Measurements from ENCODE around the gene TLK2.
"Not testable (repeated sequence)": the region's sequence is repeated elsewhere in the genome, so short reads cannot be mapped to it uniquely, and the experiment has no call there.

TLK2 gene

DNA sequence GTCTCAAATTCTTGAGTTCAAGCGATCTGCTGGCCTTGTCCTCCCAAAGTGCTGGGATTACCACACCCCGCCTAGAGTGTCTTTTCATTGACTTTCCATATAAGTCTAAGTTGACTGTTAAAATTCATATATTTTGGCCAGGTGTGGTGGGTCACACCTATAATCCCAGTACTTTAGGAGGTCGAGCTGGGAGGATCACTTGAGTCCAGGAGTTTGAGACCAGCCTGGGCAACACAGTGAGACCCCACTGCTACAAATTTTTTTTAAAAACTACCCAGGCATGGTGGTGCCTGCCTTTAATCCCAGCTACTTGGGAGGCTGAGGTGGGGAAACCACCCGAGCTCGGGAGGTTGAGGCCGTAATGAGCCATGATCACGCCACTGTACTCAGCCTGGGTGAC, 127.0 kb downstream of the TLK2 start:
- DNase-seq: no peak

DNA sequence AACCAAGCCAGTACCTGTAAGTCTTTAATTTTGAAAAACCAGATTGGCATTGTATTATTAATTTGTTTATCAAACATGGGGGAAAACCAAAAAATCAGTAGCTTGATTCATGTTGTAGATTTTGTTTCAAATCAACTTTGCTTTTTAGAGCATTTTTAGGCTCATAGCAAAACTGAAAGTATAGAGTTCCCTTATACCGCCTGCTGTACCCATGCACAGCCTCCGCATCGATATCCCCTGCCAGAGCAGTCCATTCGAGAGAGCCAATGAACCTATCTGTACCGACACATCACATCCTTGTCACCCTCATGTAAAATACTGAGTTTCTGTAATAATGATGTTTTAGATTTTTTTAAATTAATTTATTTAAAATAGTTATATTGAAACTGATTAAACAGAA, 132.7 kb downstream of the TLK2 start:
- no peak for DNase-seq

DNA sequence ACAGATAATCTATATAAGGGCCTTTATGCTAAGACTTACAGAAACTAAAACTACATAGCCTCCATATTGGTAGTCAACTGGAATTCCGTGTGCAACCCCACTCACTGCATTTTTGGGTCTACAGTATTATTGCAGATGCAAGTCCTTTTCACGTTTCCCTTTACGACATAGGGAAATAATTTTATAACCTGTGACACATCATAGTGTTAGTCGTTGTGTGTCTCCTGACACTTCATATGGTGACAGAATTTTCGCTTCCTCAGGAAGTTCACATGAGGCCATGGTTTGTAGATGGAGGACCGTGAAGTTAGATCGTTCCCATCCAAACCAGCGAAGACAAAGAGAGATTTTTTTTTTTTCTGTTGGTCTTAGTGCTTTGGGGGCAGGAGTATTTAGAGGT, 133.1 kb downstream of the TLK2 start:
- DNase-seq: no peak

DNA sequence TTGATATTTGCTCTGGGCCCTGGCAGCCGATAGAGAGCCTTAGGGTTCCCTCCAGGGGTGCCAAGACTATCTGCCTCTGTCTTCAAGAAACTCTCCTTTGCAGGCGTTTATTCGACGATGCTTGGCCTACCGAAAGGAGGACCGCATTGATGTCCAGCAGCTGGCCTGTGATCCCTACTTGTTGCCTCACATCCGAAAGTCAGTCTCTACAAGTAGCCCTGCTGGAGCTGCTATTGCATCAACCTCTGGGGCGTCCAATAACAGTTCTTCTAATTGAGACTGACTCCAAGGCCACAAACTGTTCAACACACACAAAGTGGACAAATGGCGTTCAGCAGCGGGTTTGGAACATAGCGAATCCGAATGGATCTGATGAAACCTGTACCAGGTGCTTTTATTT, 133.7 kb downstream of the TLK2 start:
- DNase-seq: not testable (repeated sequence)

DNA sequence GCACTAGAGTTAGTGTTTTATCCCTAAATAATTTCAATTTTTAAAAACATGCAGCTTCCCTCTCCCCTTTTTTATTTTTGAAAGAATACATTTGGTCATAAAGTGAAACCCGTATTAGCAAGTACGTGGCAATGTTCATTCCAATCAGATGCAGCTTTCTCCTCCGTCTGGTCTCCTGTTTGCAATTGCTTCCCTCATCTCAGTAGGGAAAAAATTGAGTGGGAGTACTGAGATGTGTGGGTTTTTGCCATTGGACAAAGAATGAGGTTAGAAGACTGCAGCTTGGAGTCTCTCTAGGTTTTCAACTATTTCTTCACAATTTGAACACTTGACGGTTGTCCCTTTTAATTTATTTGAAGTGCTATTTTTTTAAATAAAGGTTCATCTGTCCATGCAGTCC, 134.5 kb downstream of the TLK2 start:
- DNase-seq: not testable (repeated sequence)

DNA sequence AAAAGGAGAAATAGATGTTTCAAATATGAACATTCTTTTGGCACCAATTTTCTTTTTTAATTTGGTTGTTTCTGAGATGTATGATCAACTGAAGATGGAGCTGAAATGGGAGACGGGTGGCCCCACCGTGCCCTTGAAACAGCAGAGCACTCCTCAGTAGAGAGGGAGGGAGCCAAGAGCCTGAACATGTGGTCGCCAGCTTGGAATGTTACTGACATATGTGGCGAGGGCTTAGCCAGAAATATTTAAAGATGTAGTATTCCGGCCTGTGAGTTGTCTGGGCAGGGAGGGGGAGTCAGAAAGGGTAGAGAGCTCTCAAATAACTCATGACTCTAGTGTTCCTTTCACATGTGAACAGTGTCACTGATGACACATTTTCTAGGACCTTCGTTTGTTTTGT, 135.5 kb downstream of the TLK2 start:
- DNase-seq: no peak

DNA sequence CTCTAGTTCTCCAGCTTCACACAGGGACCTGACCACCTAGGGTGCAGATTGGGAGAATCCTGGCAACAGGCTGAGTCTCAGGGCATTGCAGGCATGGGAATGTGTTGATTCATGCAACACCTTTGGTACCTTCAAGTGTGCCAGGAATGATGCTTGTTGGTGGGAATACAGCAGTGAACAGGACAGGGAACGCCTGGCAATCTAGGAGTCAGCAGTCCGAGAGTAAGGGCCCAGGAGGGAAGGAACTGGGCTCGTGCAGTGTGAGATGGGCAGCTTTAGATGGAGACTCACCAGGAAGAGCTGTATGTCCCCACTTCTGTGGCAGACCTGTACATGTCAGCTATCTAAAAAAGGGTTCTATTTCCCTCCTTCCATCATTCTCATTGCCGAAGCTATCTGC, 136.9 kb downstream of the TLK2 start:
- DNase-seq: no peak

DNA sequence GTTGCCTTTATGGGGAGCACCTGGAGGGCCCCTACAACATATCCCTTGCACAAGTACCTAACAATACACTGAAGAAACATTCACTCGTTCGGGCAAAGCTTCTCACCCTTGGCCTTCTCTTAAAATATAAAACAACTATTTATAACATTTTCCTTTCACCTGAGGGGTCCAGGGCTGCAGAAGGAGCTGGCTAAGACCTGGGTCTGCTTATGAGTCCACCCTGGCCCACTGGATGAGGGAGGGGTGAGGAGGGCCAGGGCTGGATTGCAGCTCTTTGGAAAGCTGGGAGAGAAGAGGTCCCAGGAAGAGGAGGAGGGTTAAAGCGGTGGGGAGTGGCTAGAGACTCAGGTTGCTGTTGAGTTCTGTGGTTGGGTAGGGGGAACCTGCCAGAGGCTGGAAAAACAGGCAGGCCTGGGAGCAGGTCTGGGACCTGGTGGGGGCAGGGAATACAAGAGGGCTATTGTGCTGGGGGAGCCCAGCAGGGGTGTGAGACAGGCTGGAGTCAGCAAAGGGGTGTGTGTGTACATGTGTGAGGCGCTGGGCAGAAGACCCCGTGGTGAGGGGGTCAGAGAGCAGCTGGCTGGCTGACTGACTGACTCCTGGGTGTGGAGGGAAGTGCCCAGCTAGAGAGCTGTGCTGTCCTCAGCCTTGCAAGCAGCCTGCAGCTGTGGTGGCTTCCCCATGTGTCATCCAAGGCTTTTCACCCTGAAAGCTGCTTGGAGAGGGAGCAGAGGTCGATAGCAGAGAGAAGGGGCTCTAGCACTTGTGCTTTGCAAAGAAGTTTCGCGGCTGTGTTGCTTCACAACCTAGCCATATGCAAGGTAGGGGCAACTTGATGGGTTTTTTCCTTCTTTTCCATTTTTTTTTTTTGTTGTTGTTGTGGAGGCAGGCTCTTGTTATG, 138.6 kb downstream of the TLK2 start:
- DNase-seq: no peak

DNA sequence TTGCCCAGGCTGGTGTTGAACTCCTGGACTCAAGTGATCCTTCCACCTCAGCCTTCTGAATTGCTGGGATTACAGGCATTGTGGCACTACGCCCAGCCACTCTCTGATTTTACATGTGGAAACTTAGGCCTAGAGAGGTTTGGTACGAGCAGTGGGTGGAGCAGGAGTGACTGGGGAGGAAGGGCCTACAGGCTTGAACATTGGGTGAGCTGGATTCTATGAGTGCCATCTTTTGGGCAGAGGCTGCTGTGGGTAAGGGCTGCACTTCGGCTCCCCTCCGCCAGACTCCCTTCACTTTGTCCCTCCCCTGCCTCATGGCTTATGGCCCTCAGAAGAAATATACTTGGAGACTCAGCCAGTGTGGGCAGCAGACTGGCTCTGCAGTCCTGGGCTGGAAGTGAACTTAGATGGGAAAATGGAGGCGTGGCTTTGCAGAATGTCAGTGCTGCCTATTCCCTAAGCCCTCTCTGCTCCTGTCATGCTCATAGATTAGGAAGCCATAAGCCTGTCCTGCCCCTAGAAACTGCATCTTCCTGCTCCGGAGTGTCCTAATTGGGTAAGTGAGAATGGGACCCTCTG, 139.4 kb downstream of the TLK2 start:
- DNase-seq: no peak

DNA sequence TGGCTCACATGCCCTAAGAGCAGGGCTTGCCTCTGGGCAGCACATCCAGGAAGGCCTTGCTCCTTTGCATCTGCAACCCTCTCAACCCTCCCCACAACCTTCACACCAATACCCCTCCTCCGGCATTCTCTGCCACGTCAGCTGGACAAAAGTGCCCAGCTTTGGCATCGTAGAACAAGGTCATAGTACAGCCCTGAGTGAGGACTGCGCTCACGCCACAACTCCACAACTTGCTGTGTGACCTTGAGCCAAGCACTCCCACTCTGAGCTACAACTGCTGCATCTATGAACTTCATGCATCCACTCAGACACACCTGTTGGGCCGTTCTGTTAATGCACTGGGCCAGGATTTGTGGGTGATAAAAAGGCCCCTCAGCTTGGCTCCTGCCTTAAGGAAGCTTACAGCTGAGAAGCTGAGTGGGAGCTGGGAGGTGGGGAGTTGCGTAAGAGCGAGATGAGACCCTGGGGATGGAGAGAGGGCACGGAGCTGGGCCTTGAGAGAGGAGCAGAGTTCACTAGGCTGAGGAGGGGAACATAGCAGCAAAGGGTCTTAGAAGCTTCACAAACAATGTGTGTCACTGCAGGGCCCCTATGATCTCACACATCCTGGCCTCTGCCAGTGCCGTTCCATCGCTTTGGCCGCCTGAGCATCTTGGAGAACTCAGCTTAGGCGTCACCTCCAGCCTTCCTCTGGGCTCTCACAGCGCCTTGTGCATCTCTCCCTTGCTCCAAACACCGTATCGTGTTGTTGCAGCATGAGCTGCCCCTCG, 140.2 kb downstream of the TLK2 start:
- no peak for DNase-seq

DNA sequence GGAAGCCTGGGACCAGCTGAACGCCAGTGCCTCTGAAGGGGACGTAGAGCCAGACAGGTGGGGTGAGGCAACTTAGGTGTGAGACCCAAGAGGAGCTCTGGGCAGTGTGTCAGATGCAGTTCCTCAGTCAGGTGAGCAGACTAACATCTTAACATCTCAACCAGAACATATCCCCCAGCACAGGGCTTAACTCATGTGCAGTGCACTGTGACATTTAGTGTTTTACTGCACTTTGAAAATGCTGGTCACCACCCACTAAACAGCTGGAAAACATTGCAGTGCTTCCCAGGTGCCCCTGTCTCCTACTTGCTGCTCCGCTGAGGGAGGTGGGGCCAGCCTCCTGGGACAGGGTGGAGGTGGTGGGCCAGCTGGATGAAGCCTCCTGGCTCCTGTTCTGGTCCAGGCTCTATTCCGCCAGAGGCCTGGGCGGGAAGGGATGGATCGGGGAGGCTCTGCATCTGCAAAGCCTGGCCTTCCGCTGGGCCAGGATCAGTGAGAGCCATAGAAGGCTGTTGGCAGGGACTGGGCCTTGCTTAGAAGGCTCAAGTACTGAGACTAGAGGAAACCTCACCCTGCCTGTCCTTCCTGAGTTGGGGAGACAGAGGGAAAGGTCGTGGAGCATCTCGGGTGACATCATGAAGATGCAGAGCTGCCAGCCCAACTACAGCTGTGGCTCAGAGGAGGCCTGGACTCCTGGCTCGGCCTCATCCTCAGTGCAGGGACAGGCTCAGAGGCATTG, 141.0 kb downstream of the TLK2 start:
- no peak for DNase-seq

DNA sequence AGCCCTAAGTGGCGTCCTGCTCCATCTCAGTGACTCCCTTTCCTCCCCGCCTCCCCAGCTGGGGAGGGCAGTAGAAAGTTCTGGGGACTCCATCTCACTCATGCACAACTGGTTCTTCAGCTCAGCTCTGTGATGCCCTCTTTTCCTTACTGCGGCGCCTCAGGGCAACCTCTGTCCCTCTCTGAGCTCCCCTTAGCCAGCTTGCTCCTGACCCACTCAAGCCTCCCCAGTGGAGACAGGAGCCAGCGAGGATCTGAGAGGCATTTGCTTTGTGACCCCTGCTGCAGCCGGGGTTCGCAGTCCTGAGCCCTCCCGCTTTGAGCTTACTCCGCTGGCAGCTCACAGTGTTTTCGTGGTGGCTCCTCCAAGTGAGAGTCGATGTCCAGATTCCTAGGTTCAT, 142.6 kb downstream of the TLK2 start:
- no peak for DNase-seq

DNA sequence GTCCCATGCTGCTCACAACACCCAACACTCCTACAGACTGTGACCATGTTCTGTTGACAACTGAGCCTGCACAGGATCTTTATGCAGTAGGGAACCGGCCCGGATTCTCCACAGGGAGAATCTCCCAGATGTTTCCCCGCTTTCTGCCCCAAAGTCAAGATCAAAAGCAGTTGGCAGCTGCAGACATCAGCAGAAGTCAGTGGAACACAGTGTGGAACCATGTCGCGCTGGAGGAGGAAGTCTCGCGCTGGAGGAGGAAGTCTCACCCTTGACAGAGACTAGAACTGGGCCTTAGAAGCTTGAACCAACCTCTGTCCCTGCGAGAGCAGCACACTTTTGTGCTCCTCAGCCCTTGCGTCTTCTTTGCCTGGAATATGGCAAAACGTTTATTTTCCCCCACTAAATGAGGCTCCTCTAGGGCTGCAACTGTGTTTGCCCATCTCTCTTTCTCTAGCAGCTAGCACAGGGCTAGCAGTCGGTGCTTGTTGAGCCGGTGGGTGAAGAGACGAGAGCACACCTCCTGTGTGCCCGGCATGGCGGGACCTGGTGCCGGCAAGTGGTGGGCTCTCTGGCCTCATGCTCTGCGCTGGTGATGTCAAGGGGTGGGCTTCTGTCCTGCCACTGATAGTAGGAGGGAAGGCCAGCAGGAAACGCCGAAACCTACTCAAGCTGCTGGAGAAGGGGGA, 146.7 kb downstream of the TLK2 start:
- DNase-seq: no peak

DNA sequence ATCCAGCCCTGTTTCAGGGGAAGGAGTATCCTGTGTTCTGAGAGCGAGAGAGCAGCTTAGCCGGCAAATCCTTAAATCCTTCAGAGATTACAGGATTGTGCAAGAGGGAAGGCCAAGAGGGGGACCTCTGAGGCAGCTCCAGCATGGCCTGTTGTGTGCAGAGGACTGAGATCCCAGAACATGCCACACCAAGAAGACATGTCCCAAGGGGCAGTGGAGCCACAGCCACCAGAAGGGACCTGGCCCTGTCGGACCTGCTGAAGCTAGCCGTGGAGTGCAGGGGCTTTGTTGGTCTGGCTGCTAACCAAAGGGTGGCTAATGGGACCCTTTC, 147.2 kb downstream of the TLK2 start:
- no peak for DNase-seq

DNA sequence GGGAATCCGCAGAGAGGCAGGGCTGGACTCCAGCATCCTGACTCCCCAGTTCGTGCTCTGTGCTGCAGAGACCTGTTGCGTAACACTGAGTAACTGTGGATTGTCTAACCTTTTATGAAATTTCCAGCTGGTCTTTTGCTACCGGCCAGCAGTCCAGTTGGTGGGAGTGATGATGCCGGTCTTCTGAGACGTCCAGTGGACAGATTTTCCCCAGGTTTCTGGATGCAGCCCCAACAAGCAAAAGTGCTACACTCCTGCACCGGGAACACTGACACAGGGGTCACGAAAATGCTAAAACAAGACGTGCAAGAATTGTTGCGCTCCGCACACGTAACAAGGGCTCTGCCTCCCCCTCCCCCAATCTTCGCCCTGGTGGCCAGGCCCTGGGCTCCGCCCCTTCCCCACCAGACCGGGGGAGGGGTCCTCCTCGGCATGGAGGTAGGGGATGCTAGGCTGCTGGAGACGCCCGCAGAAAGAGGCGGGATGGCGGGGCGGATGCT, 148.1 kb downstream of the TLK2 start:
- no peak for DNase-seq

DNA sequence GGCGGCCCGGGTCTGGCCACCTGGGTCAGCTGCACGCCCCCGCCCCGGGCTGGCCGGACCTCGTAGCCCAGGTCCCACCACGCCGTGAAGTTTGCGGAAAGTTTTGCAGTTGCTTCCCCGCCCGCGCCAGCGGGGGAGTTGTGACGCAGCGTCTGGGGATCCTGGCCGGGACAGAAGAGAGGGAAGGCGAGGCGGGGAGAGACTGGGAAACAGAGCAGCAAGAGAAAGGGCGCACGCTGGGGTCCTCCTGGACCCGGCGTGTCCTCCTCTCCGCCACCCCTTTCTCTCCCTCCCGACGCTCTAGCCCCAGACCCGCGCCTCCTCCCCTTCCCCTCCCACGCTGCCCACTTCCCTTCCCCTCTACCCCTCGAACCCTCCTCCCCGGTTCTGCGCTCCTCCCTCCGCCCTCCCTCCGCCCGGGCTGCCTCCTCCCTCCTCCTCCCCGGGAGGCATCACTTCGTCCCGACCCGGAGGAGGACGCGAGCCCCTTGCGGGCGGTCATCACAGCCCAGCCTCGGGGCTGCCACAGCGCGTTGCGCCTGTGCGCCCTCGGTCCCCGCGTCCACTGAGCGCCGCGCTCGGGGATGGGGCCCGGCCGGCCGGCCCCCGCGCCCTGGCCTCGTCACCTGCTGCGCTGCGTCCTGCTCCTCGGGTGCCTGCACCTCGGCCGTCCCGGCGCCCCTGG, 148.7 kb downstream of the TLK2 start, which contains the start of gene MRC2:
TSS of gene MRC2 (plus strand) at position 452 of the 685 bp plus-strand sequence. CDS start at position 585, 133 bp downstream.
- DNase-seq: peak; percentile 28

DNA sequence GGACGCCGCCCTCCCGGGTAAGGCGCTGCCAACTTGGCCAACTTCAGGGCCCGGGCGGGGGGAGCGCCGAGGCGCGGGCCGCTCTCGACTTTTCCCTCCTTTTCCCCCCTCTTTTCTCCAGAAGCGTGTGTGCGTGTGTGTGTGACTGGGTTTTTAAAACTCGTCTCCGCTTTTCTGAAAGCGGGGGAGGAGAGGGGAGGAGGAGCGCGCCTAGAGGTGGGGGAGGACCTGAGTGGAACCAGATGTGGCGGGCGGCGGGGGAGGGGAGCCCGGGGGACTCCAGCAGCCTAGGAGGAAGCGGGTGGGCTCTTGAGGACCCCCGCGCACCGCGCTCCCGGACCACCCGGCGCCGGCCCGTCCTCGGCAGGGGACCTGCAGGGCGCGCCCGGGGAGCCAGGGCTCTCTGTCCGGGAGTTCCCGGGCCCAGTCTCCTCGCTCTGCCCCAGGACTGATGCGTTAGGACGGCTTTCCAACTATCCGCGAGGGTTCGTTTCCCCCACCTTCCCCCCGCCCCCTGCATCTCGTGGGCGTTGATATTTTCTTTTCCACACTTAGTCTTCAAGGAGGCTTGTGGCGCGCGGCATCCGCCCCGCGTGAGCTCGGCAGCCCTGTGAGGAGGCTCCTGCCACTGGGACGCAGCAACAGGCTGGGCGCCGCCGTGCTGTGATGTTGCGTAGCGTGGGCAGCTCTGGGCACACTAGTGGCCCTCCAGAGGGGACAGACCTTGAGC, 149.4 kb downstream of the TLK2 start:
- no peak for DNase-seq

DNA sequence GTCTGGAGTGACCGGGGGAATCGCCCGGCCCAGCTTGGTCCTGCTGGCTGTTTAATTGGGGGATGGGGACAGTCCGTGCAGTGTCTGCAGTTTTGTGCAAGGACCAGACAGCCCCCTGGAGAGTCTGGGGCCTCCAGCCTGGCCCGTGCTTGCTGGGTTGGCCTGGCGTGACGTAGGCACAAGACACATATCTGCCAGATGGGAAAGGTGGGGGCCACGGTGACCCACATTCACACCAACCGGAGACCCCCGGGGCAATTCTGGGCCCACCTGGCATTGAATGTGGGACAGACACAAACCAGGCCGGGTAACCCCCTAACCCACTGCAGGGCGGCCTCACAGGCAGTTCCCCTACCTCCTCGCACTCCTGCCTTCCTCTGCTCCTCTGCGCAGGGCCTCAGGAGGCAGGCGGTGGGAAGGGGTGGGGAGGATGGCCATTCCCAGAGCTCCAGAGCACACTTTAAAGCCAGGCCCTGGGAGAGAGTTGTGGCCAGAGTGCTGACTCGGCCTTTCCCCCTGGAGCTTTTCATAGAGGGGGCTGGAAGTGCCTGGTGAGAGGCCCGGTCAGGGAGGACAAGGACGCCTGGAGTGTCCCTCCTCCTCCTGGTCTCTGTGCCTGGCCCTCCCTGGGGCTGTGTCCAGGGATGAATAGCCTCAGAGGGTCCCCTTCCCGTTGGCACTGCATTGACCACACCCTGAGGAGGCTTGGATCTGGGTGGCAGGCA, 150.4 kb downstream of the TLK2 start:
- DNase-seq: no peak

DNA sequence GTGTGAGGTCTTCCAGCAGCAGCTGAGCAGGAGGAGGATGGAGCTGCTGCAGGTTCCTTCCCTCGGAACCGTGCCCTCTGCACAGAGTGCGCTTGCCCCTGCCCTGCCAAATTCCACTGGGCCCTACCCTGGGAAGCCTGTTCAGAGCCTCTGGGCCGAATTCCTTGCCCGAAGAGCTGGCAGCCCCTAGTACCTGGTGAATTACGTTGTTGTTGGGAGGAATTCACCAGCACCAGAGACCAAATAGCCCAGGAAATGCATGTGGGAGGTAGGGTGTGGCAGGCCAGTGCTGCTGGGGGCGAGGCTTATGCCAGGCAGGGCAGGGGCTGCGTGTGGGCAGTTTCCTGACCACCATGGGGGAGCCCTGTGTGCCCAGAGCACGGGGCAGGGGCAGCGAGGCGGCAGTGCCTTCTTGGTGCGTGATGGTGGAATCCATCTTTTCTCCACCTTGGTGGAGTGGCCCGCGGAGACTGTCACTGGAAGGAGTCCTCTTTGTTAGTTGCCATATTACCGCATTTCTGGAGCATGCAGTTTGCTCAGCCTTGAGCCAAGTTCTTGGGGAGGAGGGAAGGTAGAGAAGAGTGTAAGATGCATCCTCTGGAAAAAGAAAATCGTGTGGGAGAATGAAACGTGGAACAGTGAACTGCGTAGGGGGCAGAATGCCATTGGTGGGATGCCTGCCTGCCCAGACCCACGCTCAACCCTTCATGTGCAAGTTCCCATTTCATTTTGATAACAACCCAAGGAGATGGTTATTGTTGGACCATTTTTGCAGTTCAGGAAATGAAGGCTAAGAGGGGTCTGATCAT, 151.1 kb downstream of the TLK2 start:
- DNase-seq: no peak

Data from NCI-H510A (cell line).